SU-DHL-6 (cell line): ENCODE results near the gene MYH11.

ENCODE experiments used
- EZH2phosphoT487 ChIP-seq: fragments of 200-600 bp; sonication (generic), shearing (Covaris generic); conservative IDR thresholded peaks from 2 replicates; pipeline ENCODE4 v1.6.1; 2018; ENCODE audit warnings: mild to moderate bottlenecking, antibody characterized with exemption, low read length, moderate library complexity, mixed read lengths
- TF ChIP-seq, protein P1 (sequence below): fragments of 200-600 bp; sonication (generic); IDR thresholded peaks from one replicate; pipeline ENCODE4 v1.5.1; 2017; ENCODE audit warnings: antibody characterized with exemption, mild to moderate bottlenecking, low read length, moderate library complexity; ENCODE audit not compliant: insufficient read depth, poor library complexity, severe bottlenecking

DNA sequence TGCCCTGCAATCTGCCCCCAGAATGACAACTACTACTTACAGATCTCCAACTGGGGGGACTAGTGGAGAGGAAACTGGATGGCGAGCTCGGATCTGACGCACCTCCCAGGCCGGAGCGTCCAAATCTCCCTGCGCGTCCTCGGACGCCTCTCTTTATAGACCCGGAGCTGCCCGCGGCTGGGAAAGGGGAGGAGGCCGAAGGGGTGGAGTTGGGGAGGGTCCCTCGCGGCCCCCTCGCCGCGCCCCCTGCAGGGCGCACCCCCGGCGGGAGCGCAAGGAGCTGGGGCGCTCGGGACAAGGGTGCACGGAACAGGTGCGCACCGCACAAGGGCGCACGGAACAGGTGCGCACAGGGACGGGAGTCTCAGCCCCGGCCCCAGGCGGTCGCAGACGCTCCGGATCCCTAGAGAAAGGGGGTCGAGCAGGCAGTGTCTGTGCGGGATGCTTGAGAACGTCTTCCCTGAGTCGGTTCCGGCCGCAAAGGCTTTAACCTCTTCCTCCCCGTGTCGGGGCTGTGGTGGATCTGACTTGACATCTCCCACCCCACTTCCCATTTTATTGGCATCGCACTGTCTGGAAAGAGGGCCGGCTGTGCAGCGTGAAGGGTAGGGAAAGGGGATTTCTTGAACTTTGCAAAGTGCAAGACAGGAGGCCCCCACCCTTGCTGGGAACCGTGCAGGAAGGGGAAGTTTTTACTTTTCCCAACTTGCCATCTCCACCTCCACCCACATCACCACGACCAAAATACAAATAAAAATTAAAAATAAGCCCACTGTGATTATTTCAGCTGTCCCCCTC lies at the start of gene MYH11:
- TF ChIP-seq, protein P1, sequence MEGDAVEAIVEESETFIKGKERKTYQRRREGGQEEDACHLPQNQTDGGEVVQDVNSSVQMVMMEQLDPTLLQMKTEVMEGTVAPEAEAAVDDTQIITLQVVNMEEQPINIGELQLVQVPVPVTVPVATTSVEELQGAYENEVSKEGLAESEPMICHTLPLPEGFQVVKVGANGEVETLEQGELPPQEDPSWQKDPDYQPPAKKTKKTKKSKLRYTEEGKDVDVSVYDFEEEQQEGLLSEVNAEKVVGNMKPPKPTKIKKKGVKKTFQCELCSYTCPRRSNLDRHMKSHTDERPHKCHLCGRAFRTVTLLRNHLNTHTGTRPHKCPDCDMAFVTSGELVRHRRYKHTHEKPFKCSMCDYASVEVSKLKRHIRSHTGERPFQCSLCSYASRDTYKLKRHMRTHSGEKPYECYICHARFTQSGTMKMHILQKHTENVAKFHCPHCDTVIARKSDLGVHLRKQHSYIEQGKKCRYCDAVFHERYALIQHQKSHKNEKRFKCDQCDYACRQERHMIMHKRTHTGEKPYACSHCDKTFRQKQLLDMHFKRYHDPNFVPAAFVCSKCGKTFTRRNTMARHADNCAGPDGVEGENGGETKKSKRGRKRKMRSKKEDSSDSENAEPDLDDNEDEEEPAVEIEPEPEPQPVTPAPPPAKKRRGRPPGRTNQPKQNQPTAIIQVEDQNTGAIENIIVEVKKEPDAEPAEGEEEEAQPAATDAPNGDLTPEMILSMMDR: no peak
- TF ChIP-seq EZH2phosphoT487: no peak
